Osteocyte (in vitro differentiated cells): ENCODE measurements around the gene EPOP. TPM values are rescaled to one million over a fixed set of nuclear protein-coding genes. Genes with fewer than 3 reads are reported as not detected.

Source experiments
- DNase-seq: peaks from one replicate; pipeline ENCODE4 v3.0.0; 2021; ENCODE audit warnings: mixed read lengths; ENCODE audit not compliant: unreplicated experiment; ENCODE audit errors: extremely low spot score
- H3K27ac Mint-ChIP-seq: one replicate; pipeline ENCODE4 v1.8.0; 2021; ENCODE audit warnings: mild to moderate bottlenecking, mixed read lengths; ENCODE audit not compliant: unreplicated experiment
- H3K27me3 Mint-ChIP-seq: one replicate; pipeline ENCODE4 v1.8.0; 2021; ENCODE audit warnings: mixed read lengths; ENCODE audit not compliant: unreplicated experiment
- H3K36me3 Mint-ChIP-seq: one replicate; pipeline ENCODE4 v1.8.0; 2021; ENCODE audit warnings: mixed read lengths; ENCODE audit not compliant: unreplicated experiment
- H3K4me1 Mint-ChIP-seq: one replicate; pipeline ENCODE4 v1.8.0; 2021; ENCODE audit warnings: mixed read lengths; ENCODE audit not compliant: unreplicated experiment
- H3K4me3 Mint-ChIP-seq: one replicate; pipeline ENCODE4 v1.8.0; 2021; ENCODE audit warnings: mild to moderate bottlenecking, moderate library complexity, mixed read lengths; ENCODE audit not compliant: unreplicated experiment
- H3K9me3 Mint-ChIP-seq: one replicate; pipeline ENCODE4 v1.8.0; 2021; ENCODE audit warnings: mixed read lengths; ENCODE audit not compliant: unreplicated experiment
- total RNA-seq: library from RNA; stranded (reverse); gene quantifications from 2 replicates; pipeline ENCODE4 v1.2.1, GENCODE V29; 2021
- TF ChIP-seq, protein P1 (sequence below): fragments of 200-600 bp; sonication (generic); IDR thresholded peaks from 2 replicates; pipeline ENCODE4 v1.5.0; 2021; ENCODE audit warnings: antibody characterized with exemption, mild to moderate bottlenecking, moderate library complexity

EPOP gene
- total RNA-seq, 1 donor from 2014 or later, result 1.0 TPM

DNA sequence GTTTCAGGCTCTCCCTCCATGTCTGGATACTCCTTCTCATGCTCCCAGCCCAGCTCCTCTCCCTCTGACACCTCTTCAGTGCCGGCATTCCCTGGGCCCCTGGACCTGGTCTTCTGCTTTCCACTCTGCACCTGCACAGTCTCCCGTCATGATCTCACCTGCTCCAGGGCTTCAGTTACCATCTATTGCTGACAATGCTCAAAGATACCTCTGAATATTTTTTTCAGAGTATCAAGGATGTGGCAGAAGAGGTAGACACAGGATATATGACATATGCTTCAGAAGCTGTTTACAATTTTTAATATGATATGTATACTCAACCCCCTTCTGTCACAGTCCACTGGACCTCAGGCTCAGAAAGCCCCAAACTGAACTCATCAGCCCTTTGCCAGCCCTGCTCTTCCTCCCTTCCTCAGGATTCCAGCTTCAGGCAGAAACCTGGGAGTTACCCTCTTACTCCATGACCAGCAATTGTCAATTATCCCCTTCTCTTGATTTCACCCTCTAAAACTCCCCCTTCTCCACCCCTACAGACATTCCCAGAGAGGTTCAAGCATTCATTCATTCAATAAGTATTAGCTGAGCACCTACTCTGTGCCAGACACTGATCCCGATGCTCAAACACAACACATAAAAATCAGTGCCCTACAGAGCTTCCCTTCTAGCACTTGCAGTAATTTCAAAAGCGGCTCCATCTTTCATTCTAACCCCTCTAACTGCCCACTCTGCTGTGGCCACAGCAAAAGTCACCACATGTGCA is 22.5 kb upstream of the EPOP start:
- Mint-ChIP-seq H3K9me3 (no peaks in the 10 kb centered on the region), H3K36me3 (no peaks in the 10 kb centered on the region), H3K4me3 (no peak overlapping the region), H3K27ac (no peak overlapping the region), H3K27me3 (peaks cover 2% of the 10 kb centered on the region), H3K4me1 (peaks cover 14% of the 10 kb centered on the region)
- TF ChIP-seq, protein P1, sequence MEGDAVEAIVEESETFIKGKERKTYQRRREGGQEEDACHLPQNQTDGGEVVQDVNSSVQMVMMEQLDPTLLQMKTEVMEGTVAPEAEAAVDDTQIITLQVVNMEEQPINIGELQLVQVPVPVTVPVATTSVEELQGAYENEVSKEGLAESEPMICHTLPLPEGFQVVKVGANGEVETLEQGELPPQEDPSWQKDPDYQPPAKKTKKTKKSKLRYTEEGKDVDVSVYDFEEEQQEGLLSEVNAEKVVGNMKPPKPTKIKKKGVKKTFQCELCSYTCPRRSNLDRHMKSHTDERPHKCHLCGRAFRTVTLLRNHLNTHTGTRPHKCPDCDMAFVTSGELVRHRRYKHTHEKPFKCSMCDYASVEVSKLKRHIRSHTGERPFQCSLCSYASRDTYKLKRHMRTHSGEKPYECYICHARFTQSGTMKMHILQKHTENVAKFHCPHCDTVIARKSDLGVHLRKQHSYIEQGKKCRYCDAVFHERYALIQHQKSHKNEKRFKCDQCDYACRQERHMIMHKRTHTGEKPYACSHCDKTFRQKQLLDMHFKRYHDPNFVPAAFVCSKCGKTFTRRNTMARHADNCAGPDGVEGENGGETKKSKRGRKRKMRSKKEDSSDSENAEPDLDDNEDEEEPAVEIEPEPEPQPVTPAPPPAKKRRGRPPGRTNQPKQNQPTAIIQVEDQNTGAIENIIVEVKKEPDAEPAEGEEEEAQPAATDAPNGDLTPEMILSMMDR, result no peak
- no peak for DNase-seq

GRCh38 chr17:38693700-38694329 is 19.1 kb upstream of the EPOP start:
- no peaks in the 10 kb centered on the region for H3K9me3 Mint-ChIP-seq
- no peak overlapping the region for H3K27ac Mint-ChIP-seq
- no peaks in the 10 kb centered on the region for H3K36me3 Mint-ChIP-seq
- H3K4me3 Mint-ChIP-seq, result no peak overlapping the region
- DNase-seq, result no peak
- TF ChIP-seq, protein P1, result no peak
- H3K4me1 Mint-ChIP-seq, result no peaks in the 10 kb centered on the region
- peaks cover 2% of the 10 kb centered on the region for H3K27me3 Mint-ChIP-seq

- Mint-ChIP-seq H3K27ac (no peak overlapping the region), H3K4me1 (no peaks in the 10 kb centered on the region), H3K4me3 (no peak overlapping the region), H3K27me3 (no peaks in the 10 kb centered on the region), H3K36me3 (no peaks in the 10 kb centered on the region), H3K9me3 (no peaks in the 10 kb centered on the region)
- no peak for DNase-seq
- TF ChIP-seq, protein P1, result no peak
Measured at GRCh38 chr17:38691154-38691553, 16.4 kb upstream of the EPOP start.

DNA sequence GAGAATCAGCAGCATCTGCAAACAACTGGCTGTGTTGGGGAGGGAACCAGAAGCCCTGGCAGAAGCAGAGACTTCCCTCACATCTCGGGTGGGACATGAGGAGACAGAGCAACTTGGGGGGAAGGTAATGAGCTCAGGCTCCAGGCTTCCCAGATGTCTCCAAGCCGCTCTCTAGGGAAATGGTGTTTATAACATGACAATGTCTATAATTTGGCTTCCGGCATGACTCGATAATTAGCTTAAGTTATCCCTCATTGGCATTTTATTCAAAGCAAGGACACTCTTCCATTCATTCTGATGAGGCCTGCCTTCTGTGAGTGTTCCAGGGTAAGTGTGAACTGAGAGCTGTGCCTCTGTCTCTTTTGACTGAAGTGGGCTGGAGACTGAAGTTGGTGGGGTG is 15.6 kb upstream of the EPOP start:
- Mint-ChIP-seq H3K4me1 (no peaks in the 10 kb centered on the region), H3K36me3 (no peaks in the 10 kb centered on the region), H3K27ac (no peak overlapping the region), H3K27me3 (peaks cover 2% of the 10 kb centered on the region), H3K4me3 (no peak overlapping the region), H3K9me3 (no peaks in the 10 kb centered on the region)
- TF ChIP-seq, protein P1, result no peak
- DNase-seq, result no peak

DNA sequence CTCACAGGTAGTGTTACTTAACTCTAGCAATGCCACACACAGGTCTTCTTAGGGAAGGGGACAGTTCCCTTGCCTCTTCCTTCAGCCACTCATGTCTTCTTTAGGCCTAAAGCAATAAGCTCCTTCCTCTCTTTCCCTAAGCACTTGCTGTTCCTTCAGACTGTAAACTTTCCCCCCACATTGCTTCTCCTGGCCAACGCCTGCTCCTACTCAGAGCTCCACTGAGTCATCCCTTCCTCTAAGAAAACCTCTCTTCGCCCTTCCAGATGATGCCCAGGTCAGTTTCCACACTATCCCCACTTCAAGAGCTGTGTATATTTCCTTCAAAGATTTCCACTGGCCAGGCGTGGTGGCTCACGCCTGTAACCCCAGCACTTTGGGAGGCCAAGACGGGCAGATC is 12.5 kb upstream of the EPOP start:
- Mint-ChIP-seq H3K9me3 (no peaks in the 10 kb centered on the region), H3K4me1 (no peaks in the 10 kb centered on the region), H3K27ac (no peak overlapping the region), H3K4me3 (no peak overlapping the region), H3K36me3 (no peaks in the 10 kb centered on the region), H3K27me3 (peaks cover 2% of the 10 kb centered on the region)
- no peak for DNase-seq
- TF ChIP-seq, protein P1, result no peak
